Esophagus squamous epithelium (tissue), 5 donors: ENCODE measurements around the gene PGS1. TPM values are rescaled to one million over a fixed set of nuclear protein-coding genes. Genes with fewer than 3 reads are reported as not detected.

Source experiments
- DNase-seq: peaks from one replicate; lab custom pipeline; 2025; lab: John Stamatoyannopoulos, UW
- H3K27ac ChIP-seq, 4 donors: fragments of 200-600 bp; sonication (generic); one replicate each; pipeline ENCODE4 v1.5.1; 2016 to 2019; ENCODE audit warnings: mild to moderate bottlenecking in 1 of 4
- H3K27me3 ChIP-seq, 4 donors: fragments of 200-600 bp; sonication (generic); 1 replicate in 3 of 4; 2 replicates in 1 of 4; pipeline versions ENCODE4 v1.5.1 to v1.6.0; 2017 to 2021; ENCODE audit warnings: antibody characterized with exemption in 1 of 4
- H3K36me3 ChIP-seq, 3 donors: fragments of 200-600 bp; sonication (generic); one replicate each; pipeline ENCODE4 v1.5.1; 2016 to 2019
- H3K4me1 ChIP-seq, 3 donors: fragments of 200-600 bp; sonication (generic); one replicate each; pipeline ENCODE4 v1.5.1; 2017 to 2019
- H3K4me3 ChIP-seq, 4 donors: fragments of 200-600 bp; sonication (generic); 1 replicate in 3 of 4; 2 replicates in 1 of 4; pipeline ENCODE4 v1.5.1; 2016 to 2019; ENCODE audit warnings: mild to moderate bottlenecking in 2 of 4, moderate library complexity in 1 of 4
- H3K9me3 ChIP-seq, 3 donors: fragments of 200-600 bp; sonication (generic); one replicate each; pipeline ENCODE4 v1.5.1; 2016 to 2019
- POLR2A ChIP-seq, 4 donors: fragments of 450-650 bp; IDR thresholded peaks; one replicate each; pipeline ENCODE4 v1.6.1; 2017; ENCODE audit warnings: antibody characterized with exemption in 4 of 4, mild to moderate bottlenecking in 4 of 4, moderate library complexity in 3 of 4
- WGBS, 2 donors: methylation state at CpG; one replicate each; pipeline ENCODE4 v1.1.5; 2018; 5-methylcytosine and 5-hydroxymethylcytosine counted together
- intact Hi-C: fragments of 100-400 bp; cut with DNase I; formaldehyde crosslinking; loops from one replicate; pipeline ENCODE4 v1.15.0; 2022
- total RNA-seq, 4 donors: library from RNA; depleted of rRNA; stranded (reverse); fragments of >200 nt; gene quantifications; one replicate each; pipeline ENCODE4 v1.1.0, GENCODE V29; 2016
- TF ChIP-seq, protein P1 (sequence below), 6 experiments: fragments of 450-650 bp in 4 of 6; fragments of 200-600 bp in 2 of 6; sonication (generic) in 2 of 6; IDR thresholded peaks; one replicate each; pipeline ENCODE4 v1.5.1; 2016 to 2019; ENCODE audit warnings: antibody characterized with exemption in 6 of 6, mild to moderate bottlenecking in 4 of 6, moderate library complexity in 4 of 6
- donor health status: DM: yes; HTN: yes; CAD: no.

Gene PGS1
- total RNA-seq, 4 donors from 2014 or later = 18.6 to 32.4 (median 23.0) TPM

DNA sequence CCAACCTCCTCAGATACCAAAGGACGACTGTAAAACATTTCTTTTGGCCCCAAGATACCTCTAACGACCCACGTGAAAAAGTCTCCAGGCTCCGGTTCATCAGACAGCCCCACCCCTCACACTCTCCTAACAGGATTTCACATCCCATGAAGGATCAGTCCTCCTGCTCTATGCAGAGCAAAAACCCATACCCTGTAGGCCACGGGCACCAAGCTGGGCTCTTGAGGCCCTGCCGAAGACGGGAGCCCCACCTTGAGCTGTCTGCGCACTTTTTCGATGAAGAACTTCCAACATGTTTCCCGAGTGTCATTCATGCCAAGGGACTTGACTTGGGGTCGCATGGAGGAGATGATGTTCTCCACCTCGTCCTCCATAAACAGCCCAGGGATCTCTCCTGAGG lies 89.9 kb downstream of the PGS1 start:
- H3K9me3 ChIP-seq = peaks cover 0 to 3% (median 0%) of the 10 kb centered on the region in 3 donors
- DNase-seq = no peak
- 84 to 88% methylated on average over 9 to 11 of the region's 12 CpGs for WGBS, 2 donors
- H3K4me3 ChIP-seq = no peak overlapping the region
- H3K27ac ChIP-seq = no peak overlapping the region
- TF ChIP-seq, protein P1, sequence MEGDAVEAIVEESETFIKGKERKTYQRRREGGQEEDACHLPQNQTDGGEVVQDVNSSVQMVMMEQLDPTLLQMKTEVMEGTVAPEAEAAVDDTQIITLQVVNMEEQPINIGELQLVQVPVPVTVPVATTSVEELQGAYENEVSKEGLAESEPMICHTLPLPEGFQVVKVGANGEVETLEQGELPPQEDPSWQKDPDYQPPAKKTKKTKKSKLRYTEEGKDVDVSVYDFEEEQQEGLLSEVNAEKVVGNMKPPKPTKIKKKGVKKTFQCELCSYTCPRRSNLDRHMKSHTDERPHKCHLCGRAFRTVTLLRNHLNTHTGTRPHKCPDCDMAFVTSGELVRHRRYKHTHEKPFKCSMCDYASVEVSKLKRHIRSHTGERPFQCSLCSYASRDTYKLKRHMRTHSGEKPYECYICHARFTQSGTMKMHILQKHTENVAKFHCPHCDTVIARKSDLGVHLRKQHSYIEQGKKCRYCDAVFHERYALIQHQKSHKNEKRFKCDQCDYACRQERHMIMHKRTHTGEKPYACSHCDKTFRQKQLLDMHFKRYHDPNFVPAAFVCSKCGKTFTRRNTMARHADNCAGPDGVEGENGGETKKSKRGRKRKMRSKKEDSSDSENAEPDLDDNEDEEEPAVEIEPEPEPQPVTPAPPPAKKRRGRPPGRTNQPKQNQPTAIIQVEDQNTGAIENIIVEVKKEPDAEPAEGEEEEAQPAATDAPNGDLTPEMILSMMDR (IDR thresholded peaks at IDR 0.05) = no peak
- no peak for TF ChIP-seq POLR2A (IDR thresholded peaks at IDR 0.05)
- H3K27me3 ChIP-seq = peaks cover 0 to 13% (median 0%) of the 10 kb centered on the region in 4 donors
- no peaks in the 10 kb centered on the region for H3K4me1 ChIP-seq
- intact Hi-C loops = no loop called here
- no peaks in the 10 kb centered on the region for H3K36me3 ChIP-seq

DNA sequence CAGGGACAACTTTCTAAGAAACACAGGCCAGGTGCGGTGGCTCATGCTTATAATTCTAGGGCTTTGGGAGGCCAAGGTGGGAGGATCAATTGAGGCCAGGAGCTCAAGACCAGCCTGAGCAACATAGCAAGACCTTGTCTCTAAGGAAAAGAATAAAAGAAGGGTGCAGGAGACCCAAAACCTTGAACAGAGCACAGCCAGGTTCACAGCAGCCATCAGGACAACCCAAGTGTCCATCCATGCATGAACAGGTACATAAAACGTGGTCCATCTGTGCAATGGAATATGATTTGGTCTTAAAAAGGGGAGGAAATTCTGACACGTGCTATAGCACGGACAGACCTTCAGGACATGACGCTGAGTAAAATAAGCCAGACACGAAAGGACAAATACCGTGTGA lies 91.0 kb downstream of the PGS1 start:
- H3K27ac ChIP-seq = no peak overlapping the region
- no peak overlapping the region for H3K4me3 ChIP-seq
- no peaks in the 10 kb centered on the region for H3K4me1 ChIP-seq
- H3K9me3 ChIP-seq = peaks cover 0 to 3% (median 0%) of the 10 kb centered on the region in 3 donors
- TF ChIP-seq POLR2A (IDR thresholded peaks at IDR 0.05) = no peak
- TF ChIP-seq, protein P1 (IDR thresholded peaks at IDR 0.05) = no peak
- DNase-seq = no peak
- 89 to 97% methylated on average over 6 of the region's 7 CpGs for WGBS, 2 donors
- peaks cover 0 to 13% (median 0%) of the 10 kb centered on the region in 4 donors for H3K27me3 ChIP-seq
- H3K36me3 ChIP-seq = no peaks in the 10 kb centered on the region
- intact Hi-C loops = no loop called here

DNA sequence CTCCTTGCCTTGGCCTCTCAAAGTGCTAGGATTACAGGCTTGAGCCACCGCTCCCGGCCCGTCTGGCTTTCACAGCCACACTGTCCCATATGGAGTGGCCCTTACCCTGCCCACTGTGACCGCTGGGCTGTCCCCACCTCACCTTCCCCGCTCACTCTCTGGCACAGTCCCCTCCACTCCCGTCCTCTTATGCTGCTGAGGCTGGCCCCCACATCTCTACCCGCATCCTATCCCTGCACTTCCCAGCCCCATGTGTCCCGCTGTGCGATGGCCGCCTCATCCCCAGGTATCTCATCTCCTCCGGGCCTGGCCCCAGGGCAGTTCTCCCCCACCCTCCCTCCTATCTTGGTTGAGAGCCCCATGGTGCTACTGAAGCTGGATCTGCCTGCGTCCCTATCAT lies 93.2 kb downstream of the PGS1 start:
- Histone ChIP-seq H3K4me3 (no peak overlapping the region), H3K36me3 (no peaks in the 10 kb centered on the region), H3K9me3 (peaks cover 0 to 3% (median 0%) of the 10 kb centered on the region in 3 donors), H3K27me3 (peaks cover 0 to 18% (median 0%) of the 10 kb centered on the region in 4 donors), H3K4me1 (no peaks in the 10 kb centered on the region), H3K27ac (no peak overlapping the region)
- WGBS, 2 donors = 94 to 96% methylated on average over 9 to 12 of the region's 12 CpGs
- no peak for DNase-seq
- intact Hi-C loops = no loop called here
- TF ChIP-seq POLR2A (IDR thresholded peaks at IDR 0.05) = no peak
- TF ChIP-seq, protein P1 (IDR thresholded peaks at IDR 0.05) = no peak

DNA sequence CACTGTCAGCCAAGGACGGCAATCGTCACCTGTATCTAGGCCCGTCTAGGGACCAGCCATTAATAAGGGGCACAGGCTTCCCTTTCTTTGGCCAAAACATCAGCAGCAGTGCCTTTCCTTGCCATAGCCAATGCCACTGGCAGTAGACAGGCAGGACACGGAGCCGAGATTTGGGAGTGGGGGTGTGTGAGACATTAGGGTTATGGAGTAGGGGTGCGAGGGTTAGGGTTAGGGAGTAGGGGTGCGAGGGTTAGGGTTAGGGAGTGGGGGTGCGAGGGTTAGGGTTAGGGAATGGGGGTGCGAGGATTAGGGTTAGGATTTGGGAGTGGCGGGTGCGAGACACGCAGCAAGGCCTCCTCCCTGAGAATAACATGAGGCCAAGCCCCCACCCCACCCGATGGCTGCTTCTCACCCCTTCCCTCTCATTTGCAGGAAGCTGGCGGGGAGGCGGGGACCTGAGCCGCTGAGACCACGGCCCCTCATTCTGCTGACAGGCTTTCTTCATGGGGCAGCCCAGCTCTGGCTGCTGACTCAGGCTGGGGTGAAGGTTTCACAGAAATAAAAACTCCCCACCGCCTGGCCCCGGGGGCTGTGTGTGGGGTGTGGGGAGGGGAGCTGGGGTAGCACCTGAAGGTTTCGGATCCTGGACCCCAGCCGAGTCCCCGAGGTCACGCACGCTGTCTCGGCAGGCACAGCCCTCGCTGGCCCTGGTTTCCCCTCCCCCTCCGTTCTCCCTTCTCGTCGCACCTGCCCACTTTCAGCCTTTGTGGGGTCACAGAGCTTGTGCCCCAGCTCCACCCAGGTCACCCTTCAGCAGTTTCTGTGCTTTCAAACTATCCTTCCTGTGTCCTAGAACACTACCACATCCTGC lies 93.8 kb downstream of the PGS1 start:
- TF ChIP-seq, protein P1 (IDR thresholded peaks at IDR 0.05) = no peak
- TF ChIP-seq POLR2A (IDR thresholded peaks at IDR 0.05) = no peak
- Histone ChIP-seq H3K36me3 (no peaks in the 10 kb centered on the region), H3K4me1 (no peaks in the 10 kb centered on the region), H3K4me3 (no peak overlapping the region), H3K27me3 (peaks cover 0 to 18% (median 0%) of the 10 kb centered on the region in 4 donors), H3K27ac (no peak overlapping the region), H3K9me3 (peaks cover 0 to 3% (median 0%) of the 10 kb centered on the region in 3 donors)
- DNase-seq = no peak
- intact Hi-C loops = no loop called here
- WGBS, 2 donors = 71 to 89% methylated on average over 12 to 22 of the region's 29 CpGs

DNA sequence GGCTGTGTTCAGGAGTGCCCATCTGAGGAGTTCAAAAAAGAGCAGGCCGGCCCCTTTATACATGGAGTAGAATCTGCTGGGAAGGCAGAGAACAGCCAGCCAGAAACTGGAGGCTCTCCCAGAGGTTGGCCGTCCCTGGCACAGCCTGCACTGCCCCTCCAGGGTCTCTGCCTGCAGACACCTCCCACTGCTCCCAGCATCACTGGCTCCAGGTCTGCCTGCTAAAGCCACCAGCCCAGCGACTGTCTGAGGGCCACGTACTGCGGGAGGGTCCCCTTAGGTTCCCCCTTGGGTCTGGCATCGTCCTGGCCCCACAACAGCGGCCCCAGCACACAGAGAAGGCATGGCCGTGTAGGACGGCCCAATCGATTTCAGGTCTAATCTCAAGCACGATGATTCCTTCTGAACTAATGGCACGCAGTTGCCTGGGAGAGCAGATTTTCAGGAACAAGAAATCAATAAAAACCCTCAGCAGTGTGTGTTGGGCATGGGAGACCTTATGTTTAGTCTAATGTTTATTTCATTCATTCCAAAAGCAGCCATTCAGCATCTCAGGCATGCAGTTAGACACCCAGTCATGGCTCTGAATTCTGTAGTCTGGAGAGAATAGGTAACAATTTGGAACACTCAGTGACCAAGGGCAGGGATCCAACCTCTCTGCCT lies 95.6 kb downstream of the PGS1 start:
- DNase-seq = no peak
- Histone ChIP-seq H3K9me3 (peaks cover 0 to 3% (median 0%) of the 10 kb centered on the region in 3 donors), H3K27ac (no peak overlapping the region), H3K36me3 (no peaks in the 10 kb centered on the region), H3K27me3 (peaks cover 0 to 18% (median 0%) of the 10 kb centered on the region in 4 donors), H3K4me3 (no peak overlapping the region), H3K4me1 (no peaks in the 10 kb centered on the region)
- intact Hi-C loops = no loop called here
- 88 to 90% methylated on average over 10 to 11 of the region's 12 CpGs for WGBS, 2 donors
- TF ChIP-seq POLR2A (IDR thresholded peaks at IDR 0.05) = no peak
- TF ChIP-seq, protein P1 (IDR thresholded peaks at IDR 0.05) = no peak
